ENCODE measurements around the gene ANKHD1. TPM values are rescaled to one million over a fixed set of nuclear protein-coding genes. Genes with fewer than 3 reads are reported as not detected.

The ANKHD1 gene
- total RNA-seq, 1 donor from 2014 or later = 129 TPM

DNA sequence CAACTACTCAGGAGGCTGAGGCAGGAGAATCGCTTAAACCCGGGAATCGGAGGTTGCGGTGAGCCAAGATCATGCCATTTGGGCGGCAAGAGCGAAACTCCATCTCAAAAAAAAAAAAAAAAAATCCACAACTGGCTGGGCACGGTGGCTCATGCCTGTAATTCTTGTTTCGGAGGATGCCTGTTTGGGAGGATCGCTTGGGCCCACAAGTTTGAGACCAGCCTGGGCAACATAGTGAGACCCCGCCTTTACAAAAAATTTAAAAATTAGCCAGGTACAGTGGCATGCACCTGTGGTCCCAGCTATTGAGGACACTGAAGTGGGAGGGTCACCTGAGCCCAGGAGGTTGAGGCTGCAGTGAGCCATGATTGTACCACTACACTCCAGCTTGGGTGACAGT is 144.0 kb downstream of the ANKHD1 start:
- Mint-ChIP-seq H3K4me1 (ENCODE audit: unreplicated experiment) (peaks cover 13% of the 10 kb centered on the region), H3K36me3 (peaks cover 11% of the 10 kb centered on the region), H3K4me3 (no peak overlapping the region), H3K27ac (peak overlapping the region; percentile 86), H3K9me3 (no peaks in the 10 kb centered on the region), H3K27me3 (no peaks in the 10 kb centered on the region)
- no peak for DNase-seq (ENCODE audit: extremely low spot score, unreplicated experiment)
- TF ChIP-seq, protein P1, sequence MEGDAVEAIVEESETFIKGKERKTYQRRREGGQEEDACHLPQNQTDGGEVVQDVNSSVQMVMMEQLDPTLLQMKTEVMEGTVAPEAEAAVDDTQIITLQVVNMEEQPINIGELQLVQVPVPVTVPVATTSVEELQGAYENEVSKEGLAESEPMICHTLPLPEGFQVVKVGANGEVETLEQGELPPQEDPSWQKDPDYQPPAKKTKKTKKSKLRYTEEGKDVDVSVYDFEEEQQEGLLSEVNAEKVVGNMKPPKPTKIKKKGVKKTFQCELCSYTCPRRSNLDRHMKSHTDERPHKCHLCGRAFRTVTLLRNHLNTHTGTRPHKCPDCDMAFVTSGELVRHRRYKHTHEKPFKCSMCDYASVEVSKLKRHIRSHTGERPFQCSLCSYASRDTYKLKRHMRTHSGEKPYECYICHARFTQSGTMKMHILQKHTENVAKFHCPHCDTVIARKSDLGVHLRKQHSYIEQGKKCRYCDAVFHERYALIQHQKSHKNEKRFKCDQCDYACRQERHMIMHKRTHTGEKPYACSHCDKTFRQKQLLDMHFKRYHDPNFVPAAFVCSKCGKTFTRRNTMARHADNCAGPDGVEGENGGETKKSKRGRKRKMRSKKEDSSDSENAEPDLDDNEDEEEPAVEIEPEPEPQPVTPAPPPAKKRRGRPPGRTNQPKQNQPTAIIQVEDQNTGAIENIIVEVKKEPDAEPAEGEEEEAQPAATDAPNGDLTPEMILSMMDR (conservative IDR thresholded peaks at IDR 0.05) = no peak

DNA sequence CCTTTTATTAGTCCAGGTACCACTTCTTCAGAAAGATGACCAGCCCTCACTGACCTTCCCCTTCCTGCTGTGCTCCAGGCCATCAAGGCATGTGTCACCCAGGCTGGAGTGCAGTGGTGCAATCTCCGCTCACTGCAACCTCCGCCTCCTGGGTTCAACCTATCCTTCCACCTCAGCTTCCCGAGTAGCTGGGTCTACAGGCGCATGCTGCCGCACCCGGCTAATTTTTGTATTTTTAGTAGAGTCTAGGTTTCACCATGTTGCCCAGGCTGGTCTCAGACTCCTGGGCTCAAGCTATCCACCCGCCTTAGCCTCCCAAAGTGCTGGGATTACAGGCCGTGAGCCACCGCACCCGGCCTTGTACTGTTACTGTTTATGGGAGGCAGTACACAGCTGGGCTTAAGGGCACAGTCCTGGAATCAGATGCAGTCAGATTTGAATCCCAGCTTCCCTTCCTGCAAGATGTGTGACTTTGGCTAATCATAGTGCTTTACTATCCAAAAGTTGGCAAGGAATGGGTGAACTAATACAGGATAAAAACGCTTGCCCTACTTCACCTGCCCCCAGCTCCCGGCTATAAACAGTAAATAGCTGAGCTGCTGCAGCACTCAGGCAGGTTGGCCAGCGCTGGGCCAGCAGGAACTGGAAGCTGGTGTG is 145.3 kb downstream of the ANKHD1 start:
- H3K27me3 Mint-ChIP-seq = no peaks in the 10 kb centered on the region
- DNase-seq (ENCODE audit: extremely low spot score, unreplicated experiment) = no peak
- H3K27ac Mint-ChIP-seq = peak overlapping the region; percentile 86
- peaks cover 11% of the 10 kb centered on the region for H3K36me3 Mint-ChIP-seq
- H3K9me3 Mint-ChIP-seq = no peaks in the 10 kb centered on the region
- peaks cover 13% of the 10 kb centered on the region for H3K4me1 Mint-ChIP-seq (ENCODE audit: unreplicated experiment)
- peak overlapping the region; percentile 84 for H3K4me3 Mint-ChIP-seq
- TF ChIP-seq, protein P1 (conservative IDR thresholded peaks at IDR 0.05) = no peak

DNA sequence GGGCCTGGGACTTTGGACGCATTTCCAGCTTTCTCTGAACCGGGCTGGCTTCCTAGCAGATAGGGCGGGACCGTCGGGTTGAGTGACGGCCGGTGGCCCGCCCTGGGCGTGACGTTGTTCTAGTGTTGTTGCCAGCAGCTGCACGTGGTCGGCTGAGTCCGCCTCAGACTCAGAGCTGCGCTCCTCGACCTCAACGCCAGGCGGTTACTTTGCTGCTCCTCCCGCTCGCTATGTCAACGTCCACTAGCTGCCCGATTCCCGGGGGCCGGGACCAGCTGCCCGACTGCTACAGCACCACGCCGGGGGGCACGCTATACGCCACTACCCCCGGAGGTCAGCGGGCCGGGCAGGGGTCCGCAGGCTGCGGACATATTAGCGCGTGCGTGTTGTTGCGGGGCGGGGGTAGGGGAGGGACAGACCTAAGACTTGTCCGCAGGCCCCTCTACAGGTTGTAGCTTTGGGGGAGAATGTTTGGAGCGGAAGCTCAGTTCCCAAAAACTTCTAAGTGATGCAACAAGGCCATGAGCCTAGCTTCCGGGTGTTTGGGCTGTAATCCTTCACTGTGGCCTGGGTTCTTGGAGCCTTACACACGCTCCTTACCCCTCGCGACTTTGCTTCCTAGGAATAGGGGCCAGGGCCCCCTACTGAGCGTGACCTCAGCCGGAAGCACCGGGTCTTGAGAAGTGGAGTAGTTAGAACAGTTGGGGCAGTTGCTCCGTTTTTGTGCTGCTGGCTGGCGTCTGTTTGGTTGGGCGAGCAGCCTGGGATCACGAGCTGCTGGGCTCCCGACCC is 146.1 kb downstream of the ANKHD1 start, which contains the start of gene EIF4EBP3:
EIF4EBP3 (plus strand) TSS at position 155 of the 792 bp plus-strand sequence; CDS start at position 231, 76 bp downstream.
- peak within 1 kb of the TSS; percentile 86 for H3K27ac Mint-ChIP-seq
- peak within 1 kb of the TSS; percentile 84 for H3K4me3 Mint-ChIP-seq
- H3K9me3 Mint-ChIP-seq = no peaks in the 10 kb centered on the region
- H3K27me3 Mint-ChIP-seq = no peaks in the 10 kb centered on the region
- peaks cover 11% of the 10 kb centered on the region for H3K36me3 Mint-ChIP-seq
- peak; percentile 94 for DNase-seq (ENCODE audit: extremely low spot score, unreplicated experiment)
- TF ChIP-seq, protein P1 (conservative IDR thresholded peaks at IDR 0.05) = peak; percentile 81
- peaks cover 13% of the 10 kb centered on the region for H3K4me1 Mint-ChIP-seq (ENCODE audit: unreplicated experiment)

DNA sequence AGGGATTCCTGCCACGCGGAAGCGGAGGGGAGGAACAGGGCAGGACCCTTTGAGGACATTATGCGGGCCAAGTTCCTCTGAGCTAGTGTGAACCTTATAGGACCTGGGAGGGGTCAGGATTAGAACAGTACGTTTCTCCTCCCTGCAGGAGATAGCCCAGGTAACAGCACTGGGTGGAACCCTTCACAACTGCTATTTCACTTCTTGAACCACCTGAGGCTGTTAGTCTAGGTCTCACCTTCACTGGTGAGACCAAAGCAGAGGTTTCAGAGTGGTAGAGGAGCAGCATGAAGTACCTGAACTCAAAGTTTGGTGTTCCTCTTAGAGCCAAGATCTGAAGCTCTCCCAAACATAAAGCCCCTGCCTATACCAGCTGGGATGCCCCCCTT is 146.7 kb downstream of the ANKHD1 start:
- Mint-ChIP-seq H3K9me3 (no peaks in the 10 kb centered on the region), H3K36me3 (peaks cover 11% of the 10 kb centered on the region), H3K4me1 (ENCODE audit: unreplicated experiment) (peaks cover 13% of the 10 kb centered on the region), H3K4me3 (peak overlapping the region; percentile 84), H3K27me3 (no peaks in the 10 kb centered on the region), H3K27ac (peak overlapping the region; percentile 86)
- TF ChIP-seq, protein P1 (conservative IDR thresholded peaks at IDR 0.05) = no peak
- DNase-seq (ENCODE audit: extremely low spot score, unreplicated experiment) = no peak

DNA sequence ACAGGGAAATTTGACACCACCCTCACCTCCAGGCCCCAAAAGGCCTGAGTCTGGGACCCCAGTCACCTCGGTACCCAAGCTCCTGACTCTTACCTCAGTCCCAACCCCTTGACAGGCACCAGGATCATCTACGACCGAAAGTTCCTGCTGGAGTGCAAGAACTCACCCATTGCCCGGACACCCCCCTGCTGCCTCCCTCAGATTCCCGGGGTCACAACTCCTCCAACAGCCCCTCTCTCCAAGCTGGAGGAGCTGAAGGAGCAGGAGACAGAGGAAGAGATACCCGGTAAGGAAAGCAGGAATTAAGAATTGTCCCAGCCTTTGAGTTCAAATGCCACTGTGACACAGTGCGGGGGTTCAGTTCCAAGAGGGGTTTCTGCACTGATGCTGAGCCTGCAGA is 147.2 kb downstream of the ANKHD1 start:
- no peaks in the 10 kb centered on the region for H3K9me3 Mint-ChIP-seq
- TF ChIP-seq, protein P1 (conservative IDR thresholded peaks at IDR 0.05) = no peak
- no peak for DNase-seq (ENCODE audit: extremely low spot score, unreplicated experiment)
- peak overlapping the region; percentile 75 for H3K4me3 Mint-ChIP-seq
- H3K4me1 Mint-ChIP-seq (ENCODE audit: unreplicated experiment) = peaks cover 17% of the 10 kb centered on the region
- H3K27ac Mint-ChIP-seq = peak overlapping the region; percentile 86
- peaks cover 14% of the 10 kb centered on the region for H3K36me3 Mint-ChIP-seq
- H3K27me3 Mint-ChIP-seq = no peaks in the 10 kb centered on the region

Measured in type B pancreatic cell (in vitro differentiated cells).